ENCODE data around the gene MYO18B. TPM values are rescaled to one million over a fixed set of nuclear protein-coding genes. Genes with fewer than 3 reads are reported as not detected.

MYO18B gene
- total RNA-seq, 1 experiment from 2014 or later, result not detected

- H3K9me3 ChIP-seq (ENCODE audit: low read length), result no peaks in the 10 kb centered on the region
- ATAC-seq (no peak), DNase-seq (no peak)
- H3K27ac ChIP-seq (ENCODE audit: low read length), result no peak overlapping the region
- H3K4me2 ChIP-seq (ENCODE audit: low read length), result no peak overlapping the region
- intact Hi-C loops (cut with micrococcal nuclease), result no loop called here
- no peaks in the 10 kb centered on the region for H3F3A ChIP-seq (ENCODE audit: low read length, unreplicated experiment)
- ChIA-PET CTCF (no interaction called here), POLR2A (ENCODE audit: unreplicated experiment) (no interaction called here)
- H3K27me3 ChIP-seq (ENCODE audit: low read length), result no peaks in the 10 kb centered on the region
- no peaks in the 10 kb centered on the region for H3K36me3 ChIP-seq (ENCODE audit: low read depth, low read length)
- no peaks in the 10 kb centered on the region for H3K4me1 ChIP-seq (ENCODE audit: insufficient read depth, low read length)
- no peak overlapping the region for H3K4me3 ChIP-seq (ENCODE audit: low read length)
- no peaks in the 10 kb centered on the region for H3K9me2 ChIP-seq (replicated peaks; ENCODE audit: low read length)
- no peaks in the 10 kb centered on the region for H3K79me2 ChIP-seq (ENCODE audit: low read length)
- BruUV-seq (replicated peaks), result no TSS peak
- H3K9ac ChIP-seq (ENCODE audit: low read length), result no peak overlapping the region
- no peak overlapping the region for H2AFZ ChIP-seq (ENCODE audit: low read length)
- H4K20me1 ChIP-seq (ENCODE audit: low read length), result no peaks in the 10 kb centered on the region
- TF ChIP-seq EZH2phosphoT487 (IDR thresholded peaks at IDR 0.05; ENCODE audit: borderline replicate concordance, low read length) (no peak), CTCF (conservative IDR thresholded peaks at IDR 0.05; ENCODE audit: low read depth, low read length) (no peak), EZH2 (IDR thresholded peaks at IDR 0.05; ENCODE audit: low read length, unreplicated experiment) (no peak)
These were observed 296.4 kb downstream of the MYO18B start for GRCh38 chr22:26038365-26038764.

- Histone ChIP-seq H3K4me1 (ENCODE audit: insufficient read depth, low read length) (no peaks in the 10 kb centered on the region), H3K4me3 (ENCODE audit: low read length) (no peak overlapping the region), H3K9ac (ENCODE audit: low read length) (no peak overlapping the region), H3K9me3 (ENCODE audit: low read length) (no peaks in the 10 kb centered on the region), H3K27ac (ENCODE audit: low read length) (no peak overlapping the region), H3K27me3 (ENCODE audit: low read length) (no peaks in the 10 kb centered on the region), H4K20me1 (ENCODE audit: low read length) (no peaks in the 10 kb centered on the region), H3F3A (ENCODE audit: low read length, unreplicated experiment) (no peaks in the 10 kb centered on the region), H3K36me3 (ENCODE audit: low read depth, low read length) (no peaks in the 10 kb centered on the region), H3K79me2 (ENCODE audit: low read length) (no peaks in the 10 kb centered on the region), H2AFZ (ENCODE audit: low read length) (no peak overlapping the region), H3K9me2 (replicated peaks; ENCODE audit: low read length) (no peaks in the 10 kb centered on the region), H3K4me2 (ENCODE audit: low read length) (no peak overlapping the region)
- DNase-seq (no peak), ATAC-seq (no peak)
- TF ChIP-seq EZH2phosphoT487 (IDR thresholded peaks at IDR 0.05; ENCODE audit: borderline replicate concordance, low read length) (no peak), CTCF (conservative IDR thresholded peaks at IDR 0.05; ENCODE audit: low read depth, low read length) (no peak), EZH2 (IDR thresholded peaks at IDR 0.05; ENCODE audit: low read length, unreplicated experiment) (no peak)
- ChIA-PET CTCF (no interaction called here), POLR2A (ENCODE audit: unreplicated experiment) (no interaction called here)
- intact Hi-C loops (cut with micrococcal nuclease), result no loop called here
- BruUV-seq (replicated peaks), result no TSS peak
These were observed 299.9 kb downstream of the MYO18B start for GRCh38 chr22:26041931-26042330.

GRCh38 chr22:26043031-26043430 is 301.0 kb downstream of the MYO18B start:
- Histone ChIP-seq H3K4me1 (ENCODE audit: insufficient read depth, low read length) (no peaks in the 10 kb centered on the region), H3K9ac (ENCODE audit: low read length) (no peak overlapping the region), H3K27me3 (ENCODE audit: low read length) (no peaks in the 10 kb centered on the region), H2AFZ (ENCODE audit: low read length) (no peak overlapping the region), H3F3A (ENCODE audit: low read length, unreplicated experiment) (no peaks in the 10 kb centered on the region), H4K20me1 (ENCODE audit: low read length) (no peaks in the 10 kb centered on the region), H3K9me3 (ENCODE audit: low read length) (no peaks in the 10 kb centered on the region), H3K79me2 (ENCODE audit: low read length) (no peaks in the 10 kb centered on the region), H3K4me2 (ENCODE audit: low read length) (no peak overlapping the region), H3K36me3 (ENCODE audit: low read depth, low read length) (no peaks in the 10 kb centered on the region), H3K4me3 (ENCODE audit: low read length) (no peak overlapping the region), H3K27ac (ENCODE audit: low read length) (no peak overlapping the region), H3K9me2 (replicated peaks; ENCODE audit: low read length) (no peaks in the 10 kb centered on the region)
- ATAC-seq (no peak), DNase-seq (no peak)
- CTCF ChIA-PET, result no interaction called here
- no TSS peak for BruUV-seq (replicated peaks)
- no peak for TF ChIP-seq CTCF (conservative IDR thresholded peaks at IDR 0.05; ENCODE audit: low read depth, low read length)
- TF ChIP-seq EZH2phosphoT487 (IDR thresholded peaks at IDR 0.05; ENCODE audit: borderline replicate concordance, low read length), result no peak
- TF ChIP-seq EZH2 (IDR thresholded peaks at IDR 0.05; ENCODE audit: low read length, unreplicated experiment), result no peak
- intact Hi-C loops (cut with micrococcal nuclease), result no loop called here
- POLR2A ChIA-PET (ENCODE audit: unreplicated experiment), result no interaction called here

Measured in PC-3 (cell line).